Calu3 (cell line): ENCODE data around the gene ANO4. TPM values are rescaled to one million over a fixed set of nuclear protein-coding genes. Genes with fewer than 3 reads are reported as not detected.

Experiments
- BruUV-seq: library from RNA; stranded (reverse); fragments of 400-500 nt; replicated peaks from 2 replicates; lab custom pipeline; 2021; lab: Mats Ljungman, UMichigan
- CTCF ChIA-PET: fragments of 300-600 bp; sonication (Branson Sonifier 250); formaldehyde crosslinking; loops from one replicate; lab custom pipeline; 2022; ENCODE audit warnings: antibody characterized with exemption; lab: Charles Lee
- DNase-seq: peaks from one replicate; pipeline ENCODE4 v3.0.0; 2022
- H3K27ac Mint-ChIP-seq: one replicate; pipeline ENCODE4 v1.8.0; 2022; ENCODE audit warnings: mixed read lengths; ENCODE audit not compliant: unreplicated experiment
- H3K27me3 Mint-ChIP-seq: one replicate; pipeline ENCODE4 v1.8.0; 2022; ENCODE audit warnings: mixed read lengths; ENCODE audit not compliant: unreplicated experiment
- H3K36me3 Mint-ChIP-seq: one replicate; pipeline ENCODE4 v1.8.0; 2022; ENCODE audit warnings: mild to moderate bottlenecking, moderate library complexity, mixed read lengths; ENCODE audit not compliant: insufficient read depth, unreplicated experiment
- H3K4me1 Mint-ChIP-seq: one replicate; pipeline ENCODE4 v1.8.0; 2022; ENCODE audit warnings: mild to moderate bottlenecking, low read depth, mixed read lengths; ENCODE audit not compliant: unreplicated experiment
- H3K4me3 Mint-ChIP-seq: one replicate; pipeline ENCODE4 v1.8.0; 2022; ENCODE audit warnings: mild to moderate bottlenecking, low read depth, moderate library complexity, mixed read lengths; ENCODE audit not compliant: unreplicated experiment
- H3K9me3 Mint-ChIP-seq: one replicate; pipeline ENCODE4 v1.8.0; 2022; ENCODE audit warnings: low read depth, mixed read lengths; ENCODE audit not compliant: unreplicated experiment
- intact Hi-C: fragments of 100-400 bp; cut with micrococcal nuclease; formaldehyde crosslinking; loops from one replicate; pipeline ENCODE4 v1.10.0; 2022; ENCODE audit not compliant: unreplicated experiment
- total RNA-seq: library from RNA; stranded (reverse); gene quantifications from 2 replicates; pipeline ENCODE4 v1.2.3, GENCODE V29; 2022
- TF ChIP-seq, protein P1 (sequence below): fragments of 200-600 bp; IDR thresholded peaks from one replicate; pipeline ENCODE4 v1.8.0; 2022; ENCODE audit warnings: antibody characterized with exemption; ENCODE audit not compliant: unreplicated experiment

ANO4 gene
- total RNA-seq, 1 experiment from 2014 or later, result 1.9 TPM

GRCh38 chr12:101018540-101018939, 224.0 kb downstream of the ANO4 start:
- TF ChIP-seq, protein P1, sequence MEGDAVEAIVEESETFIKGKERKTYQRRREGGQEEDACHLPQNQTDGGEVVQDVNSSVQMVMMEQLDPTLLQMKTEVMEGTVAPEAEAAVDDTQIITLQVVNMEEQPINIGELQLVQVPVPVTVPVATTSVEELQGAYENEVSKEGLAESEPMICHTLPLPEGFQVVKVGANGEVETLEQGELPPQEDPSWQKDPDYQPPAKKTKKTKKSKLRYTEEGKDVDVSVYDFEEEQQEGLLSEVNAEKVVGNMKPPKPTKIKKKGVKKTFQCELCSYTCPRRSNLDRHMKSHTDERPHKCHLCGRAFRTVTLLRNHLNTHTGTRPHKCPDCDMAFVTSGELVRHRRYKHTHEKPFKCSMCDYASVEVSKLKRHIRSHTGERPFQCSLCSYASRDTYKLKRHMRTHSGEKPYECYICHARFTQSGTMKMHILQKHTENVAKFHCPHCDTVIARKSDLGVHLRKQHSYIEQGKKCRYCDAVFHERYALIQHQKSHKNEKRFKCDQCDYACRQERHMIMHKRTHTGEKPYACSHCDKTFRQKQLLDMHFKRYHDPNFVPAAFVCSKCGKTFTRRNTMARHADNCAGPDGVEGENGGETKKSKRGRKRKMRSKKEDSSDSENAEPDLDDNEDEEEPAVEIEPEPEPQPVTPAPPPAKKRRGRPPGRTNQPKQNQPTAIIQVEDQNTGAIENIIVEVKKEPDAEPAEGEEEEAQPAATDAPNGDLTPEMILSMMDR, result no peak
- no TSS peak for BruUV-seq
- peaks cover 14% of the 10 kb centered on the region for H3K9me3 Mint-ChIP-seq
- intact Hi-C loops, result loop anchor here (1.0 to 5.0 kb wide), 3 partner anchors 30 to 259 kb away; no protein-coding TSS in a partner anchor
- DNase-seq, result peak; percentile 88
- H3K27me3 Mint-ChIP-seq, result no peaks in the 10 kb centered on the region
- H3K4me1 Mint-ChIP-seq, result peaks cover 54% of the 10 kb centered on the region
- peak overlapping the region; percentile 12 for H3K4me3 Mint-ChIP-seq
- peak overlapping the region; percentile 99 for H3K27ac Mint-ChIP-seq
- CTCF ChIA-PET, result interaction anchor here (0.9 to 1.4 kb wide), 3 partner anchors 13 to 259 kb away, joined by 3 to 4 read pairs (median 3); no protein-coding TSS in a partner anchor
- peaks cover 18% of the 10 kb centered on the region for H3K36me3 Mint-ChIP-seq

DNA sequence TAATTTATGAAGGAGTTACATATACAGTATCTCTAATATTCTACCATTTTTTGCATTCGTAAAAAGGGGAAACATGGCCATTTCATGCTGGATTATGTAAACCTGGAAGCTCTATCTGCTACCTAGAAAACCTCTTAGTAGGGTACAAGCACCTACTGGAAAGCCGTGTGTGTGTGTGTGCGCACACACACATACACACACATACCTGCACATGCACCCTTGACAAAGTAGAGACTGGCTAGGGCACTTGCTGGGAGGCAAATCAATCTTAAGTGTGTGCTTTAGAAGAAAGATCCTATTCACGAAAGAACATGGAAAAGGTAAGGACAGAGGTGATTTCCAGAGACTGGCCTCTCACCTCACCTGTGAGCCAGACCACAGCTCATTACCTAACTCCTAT, 224.6 kb downstream of the ANO4 start:
- Mint-ChIP-seq H3K27ac (peak overlapping the region; percentile 99), H3K9me3 (peaks cover 14% of the 10 kb centered on the region), H3K27me3 (no peaks in the 10 kb centered on the region), H3K36me3 (peaks cover 18% of the 10 kb centered on the region), H3K4me1 (peaks cover 54% of the 10 kb centered on the region), H3K4me3 (no peak overlapping the region)
- TF ChIP-seq, protein P1, result no peak
- CTCF ChIA-PET, result interaction anchor here (0.9 to 1.4 kb wide), 3 partner anchors 14 to 258 kb away, joined by 3 to 4 read pairs (median 3); no protein-coding TSS in a partner anchor
- intact Hi-C loops, result loop anchor here (2.0 to 5.0 kb wide), 2 partner anchors 30 to 33 kb away; no protein-coding TSS in a partner anchor
- BruUV-seq, result no TSS peak
- no peak for DNase-seq

GRCh38 chr12:101019667-101020066, 225.1 kb downstream of the ANO4 start:
- TF ChIP-seq, protein P1, result no peak
- no peak for DNase-seq
- intact Hi-C loops, result loop anchor here (2.0 to 5.0 kb wide), 2 partner anchors 31 to 33 kb away; no protein-coding TSS in a partner anchor
- H3K27ac Mint-ChIP-seq, result peak overlapping the region; percentile 99
- CTCF ChIA-PET, result no interaction called here
- H3K9me3 Mint-ChIP-seq, result peaks cover 14% of the 10 kb centered on the region
- BruUV-seq, result no TSS peak
- peaks cover 18% of the 10 kb centered on the region for H3K36me3 Mint-ChIP-seq
- H3K4me3 Mint-ChIP-seq, result no peak overlapping the region
- no peaks in the 10 kb centered on the region for H3K27me3 Mint-ChIP-seq
- peaks cover 54% of the 10 kb centered on the region for H3K4me1 Mint-ChIP-seq

- Mint-ChIP-seq H3K4me3 (no peak overlapping the region), H3K27ac (peak overlapping the region; percentile 99), H3K36me3 (peaks cover 18% of the 10 kb centered on the region), H3K9me3 (peaks cover 9% of the 10 kb centered on the region), H3K27me3 (no peaks in the 10 kb centered on the region), H3K4me1 (peaks cover 45% of the 10 kb centered on the region)
- CTCF ChIA-PET, result interaction anchor here (1.2 kb wide), 1 partner anchor 14 kb away, joined by 3 read pairs; no protein-coding TSS in a partner anchor
- no TSS peak for BruUV-seq
- DNase-seq, result no peak
- TF ChIP-seq, protein P1, result no peak
- intact Hi-C loops, result no loop called here
These were observed 226.9 kb downstream of the ANO4 start for GRCh38 chr12:101021442-101021841.
